HG02571 (cell line): ENCODE measurements around the gene TEX2.
"Not testable (repeated sequence)": the region's sequence is repeated elsewhere in the genome, so short reads cannot be mapped to it uniquely, and the experiment has no call there.

Source experiments
- ATAC-seq: cut with Tn5 transposase; IDR thresholded peaks from one replicate; pipeline ENCODE4 v1.9.1; 2021; ENCODE audit warnings: mild to moderate bottlenecking, moderate library complexity; ENCODE audit not compliant: unreplicated experiment

The TEX2 gene

DNA sequence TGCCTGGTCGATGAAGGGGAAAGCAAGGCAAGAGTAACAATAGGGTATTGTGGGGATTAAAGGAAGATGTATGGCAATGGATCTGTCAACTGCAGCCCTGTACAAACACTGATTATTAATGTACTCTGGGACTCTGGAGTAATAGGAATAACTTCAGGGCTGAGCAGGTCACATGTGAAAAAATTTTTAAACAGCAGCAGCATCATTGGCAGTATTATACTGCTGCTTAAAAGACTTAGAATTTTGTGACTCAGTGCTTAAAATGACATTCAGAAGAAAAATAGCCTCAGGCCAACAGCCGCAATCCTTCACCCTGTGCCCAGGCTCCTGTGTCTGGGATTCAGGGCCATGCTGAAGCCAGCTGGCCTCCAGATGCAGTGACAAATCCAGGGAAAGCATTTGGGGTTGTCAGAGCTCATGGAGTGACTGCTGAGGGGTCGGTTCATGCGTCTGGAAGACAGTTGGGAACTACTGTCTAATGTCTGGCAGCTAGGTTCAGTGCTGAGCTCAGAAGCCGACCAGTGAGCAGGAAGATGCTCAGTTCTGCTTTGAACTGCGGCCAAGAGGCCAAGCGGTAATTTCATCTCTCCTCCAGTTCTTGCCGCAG is 22.2 kb downstream of the TEX2 start:
- no peak for ATAC-seq

DNA sequence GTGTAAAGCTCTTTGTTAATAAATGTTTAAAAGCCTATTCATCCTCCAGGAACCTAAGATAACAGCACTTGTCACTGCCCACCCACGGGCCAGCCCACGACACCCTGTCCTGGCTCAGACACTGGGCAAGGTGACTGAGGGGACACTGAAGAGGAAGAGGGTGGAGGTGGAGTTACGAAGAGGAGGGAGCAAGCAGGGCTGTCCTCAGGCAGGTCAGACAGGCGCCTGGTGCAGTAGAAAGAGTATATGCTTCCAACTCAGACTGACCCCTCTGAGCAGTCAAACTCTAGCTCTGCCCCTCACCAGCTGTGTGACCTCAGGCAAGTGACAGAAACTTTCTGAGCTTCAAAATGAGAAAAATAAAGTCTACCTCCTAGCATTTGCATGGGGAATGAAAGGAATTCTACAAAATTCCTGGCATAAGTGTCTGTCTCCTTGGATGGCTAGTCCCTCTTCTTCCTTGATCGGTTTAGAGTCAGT is 22.8 kb downstream of the TEX2 start:
- no peak for ATAC-seq

DNA sequence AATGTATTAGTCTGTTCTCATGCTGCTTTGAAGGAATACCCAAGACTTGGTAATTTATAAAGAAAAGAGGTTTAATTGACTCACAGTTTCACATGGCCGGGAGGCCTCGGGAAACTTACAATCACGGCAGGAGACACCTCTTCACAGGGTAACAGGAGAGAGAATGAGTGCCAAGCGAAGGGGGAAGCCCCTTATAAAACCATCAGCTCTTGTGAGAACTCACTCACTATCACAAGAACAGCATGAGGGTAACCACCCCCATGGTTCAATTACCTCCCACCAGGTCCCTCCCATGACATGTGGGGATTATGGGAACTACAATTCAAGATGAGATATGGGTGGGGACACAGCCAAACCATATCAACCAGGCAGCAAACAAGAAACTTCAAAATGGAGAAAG is 24.6 kb downstream of the TEX2 start:
- not testable (repeated sequence) for ATAC-seq

DNA sequence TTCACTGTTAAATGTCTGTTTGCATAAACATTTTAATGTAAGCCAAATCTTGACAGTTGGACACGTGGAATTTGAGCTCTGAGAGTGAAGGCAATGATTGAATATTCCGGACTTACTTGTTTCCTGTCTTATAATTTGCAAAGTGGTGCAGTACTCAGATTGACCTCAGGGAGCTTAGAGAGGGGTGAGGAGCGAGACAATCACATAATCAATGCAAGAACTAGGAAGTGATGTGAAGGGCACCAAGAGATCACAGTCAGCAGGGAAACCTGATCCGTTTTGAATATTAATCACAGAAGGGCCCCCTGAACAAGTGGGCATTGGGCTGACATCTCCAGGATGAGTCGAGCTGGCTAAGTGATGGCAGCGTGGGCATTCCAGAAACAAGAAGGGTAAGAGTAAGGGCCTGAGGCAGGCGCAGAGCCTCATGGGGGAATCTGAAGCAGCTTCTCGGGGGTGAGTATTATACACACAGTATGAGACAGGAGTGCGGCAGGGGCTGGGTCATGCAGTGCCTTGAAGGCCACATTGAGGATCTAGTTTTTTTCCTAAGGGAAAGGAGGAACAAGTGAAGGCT is 26.1 kb downstream of the TEX2 start:
- ATAC-seq: no peak

DNA sequence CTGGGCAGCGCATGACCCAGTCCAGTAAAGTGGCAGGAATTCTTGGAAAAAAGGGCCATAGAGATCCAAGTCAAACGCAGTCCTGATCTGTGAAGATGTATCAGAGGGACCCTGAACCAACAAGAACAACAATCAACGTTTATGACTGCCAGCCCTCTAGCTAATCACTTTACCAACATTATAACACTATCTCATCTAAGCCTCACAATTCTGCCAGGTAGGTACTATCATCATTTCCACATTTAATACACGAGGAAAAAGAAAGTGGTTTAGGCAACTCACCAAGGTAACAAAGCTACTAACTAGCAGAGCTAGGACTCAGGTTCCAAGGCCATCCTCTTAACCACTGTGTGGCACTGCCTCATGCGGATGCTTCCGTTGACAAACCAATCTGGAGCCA is 28.1 kb downstream of the TEX2 start:
- no peak for ATAC-seq

DNA sequence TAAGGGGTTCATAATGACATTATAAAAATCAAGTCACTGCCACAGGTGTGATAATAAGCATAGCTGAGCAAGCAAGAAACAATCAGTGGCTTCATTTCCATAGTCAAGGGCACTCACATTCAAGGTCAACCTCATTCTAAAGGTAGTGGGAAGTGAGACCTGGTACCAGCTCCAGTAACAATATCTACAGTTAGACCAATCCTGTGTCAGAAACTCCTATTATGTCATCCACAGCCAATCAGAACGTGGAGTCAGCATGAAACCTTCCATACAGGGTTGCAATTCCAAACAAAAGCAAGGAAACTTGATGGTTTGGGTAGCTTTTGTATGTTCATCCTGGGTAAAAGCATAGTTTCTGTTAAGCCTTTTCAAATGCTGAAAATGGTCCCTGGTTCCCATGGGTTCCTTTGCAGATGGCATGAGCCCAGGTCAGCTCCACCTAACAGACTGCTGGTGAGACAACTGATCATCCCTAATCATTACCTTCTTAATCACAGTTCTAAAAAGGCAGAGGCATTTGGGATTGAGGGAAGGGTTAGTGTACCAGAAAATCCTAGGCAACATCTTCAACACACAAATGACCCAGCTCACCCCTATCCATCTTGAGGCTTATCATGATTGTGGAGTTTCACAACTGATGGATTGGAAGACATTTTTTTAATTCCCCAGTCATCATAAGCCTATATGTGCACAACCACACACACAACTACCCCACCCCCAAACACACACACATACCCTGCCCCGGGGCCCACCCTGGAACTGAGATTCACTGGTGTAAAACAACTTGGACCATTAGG is 30.4 kb downstream of the TEX2 start:
- ATAC-seq: no peak

DNA sequence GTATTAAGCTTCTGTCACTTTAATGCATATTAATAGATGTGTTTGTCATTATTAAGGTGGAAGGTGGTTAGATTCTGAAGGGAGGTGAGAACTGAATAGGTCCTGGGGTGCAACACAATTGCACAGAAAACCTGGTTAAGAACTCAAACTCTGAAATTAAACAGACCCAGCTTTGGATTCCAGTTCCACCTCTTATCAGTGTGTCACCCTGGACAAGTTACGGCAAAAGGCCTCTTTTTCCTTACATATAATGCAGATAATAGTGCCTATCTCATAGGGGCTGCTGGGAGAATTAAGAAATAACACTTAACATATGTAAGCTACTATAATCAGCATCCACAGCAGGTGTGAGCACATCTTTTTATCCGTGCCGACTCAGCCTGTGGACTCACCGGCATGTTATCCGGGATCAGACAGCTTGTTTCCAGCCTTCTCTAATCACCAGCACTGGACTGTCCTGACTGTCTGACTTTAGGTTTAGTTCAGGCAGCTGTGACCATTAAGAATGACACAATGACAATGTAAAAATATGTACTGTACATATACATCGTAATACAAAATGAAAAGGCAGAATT is 31.4 kb downstream of the TEX2 start:
- no peak for ATAC-seq

DNA sequence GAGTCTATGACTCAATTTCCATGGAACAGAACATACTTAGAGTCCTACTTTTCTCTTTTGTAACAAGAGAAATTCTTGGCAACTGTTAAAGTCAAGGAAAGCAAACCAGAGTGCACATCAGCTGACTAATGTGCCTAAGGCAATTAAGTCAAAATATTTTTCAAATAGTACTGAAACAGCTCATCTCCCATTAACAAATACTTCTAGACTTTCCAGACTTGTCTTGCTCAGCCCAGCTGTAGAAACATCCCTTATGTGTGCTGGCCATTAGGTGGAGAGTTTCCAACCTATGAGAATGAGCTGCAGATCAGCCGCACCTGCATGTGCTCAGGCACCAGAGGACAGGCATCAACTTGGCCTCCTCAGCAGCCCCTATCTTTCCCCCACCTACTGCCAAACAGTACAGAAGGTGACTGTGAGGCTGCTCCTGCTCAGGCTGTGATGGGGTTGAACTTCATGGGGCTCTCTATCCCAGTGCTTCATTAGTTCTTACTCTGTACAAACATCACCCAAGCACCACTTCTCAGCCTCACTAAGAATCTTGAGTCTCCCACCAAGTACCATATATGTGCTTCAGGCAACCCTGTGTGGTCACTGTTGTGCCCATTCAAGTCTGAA is 32.2 kb downstream of the TEX2 start:
- no peak for ATAC-seq

DNA sequence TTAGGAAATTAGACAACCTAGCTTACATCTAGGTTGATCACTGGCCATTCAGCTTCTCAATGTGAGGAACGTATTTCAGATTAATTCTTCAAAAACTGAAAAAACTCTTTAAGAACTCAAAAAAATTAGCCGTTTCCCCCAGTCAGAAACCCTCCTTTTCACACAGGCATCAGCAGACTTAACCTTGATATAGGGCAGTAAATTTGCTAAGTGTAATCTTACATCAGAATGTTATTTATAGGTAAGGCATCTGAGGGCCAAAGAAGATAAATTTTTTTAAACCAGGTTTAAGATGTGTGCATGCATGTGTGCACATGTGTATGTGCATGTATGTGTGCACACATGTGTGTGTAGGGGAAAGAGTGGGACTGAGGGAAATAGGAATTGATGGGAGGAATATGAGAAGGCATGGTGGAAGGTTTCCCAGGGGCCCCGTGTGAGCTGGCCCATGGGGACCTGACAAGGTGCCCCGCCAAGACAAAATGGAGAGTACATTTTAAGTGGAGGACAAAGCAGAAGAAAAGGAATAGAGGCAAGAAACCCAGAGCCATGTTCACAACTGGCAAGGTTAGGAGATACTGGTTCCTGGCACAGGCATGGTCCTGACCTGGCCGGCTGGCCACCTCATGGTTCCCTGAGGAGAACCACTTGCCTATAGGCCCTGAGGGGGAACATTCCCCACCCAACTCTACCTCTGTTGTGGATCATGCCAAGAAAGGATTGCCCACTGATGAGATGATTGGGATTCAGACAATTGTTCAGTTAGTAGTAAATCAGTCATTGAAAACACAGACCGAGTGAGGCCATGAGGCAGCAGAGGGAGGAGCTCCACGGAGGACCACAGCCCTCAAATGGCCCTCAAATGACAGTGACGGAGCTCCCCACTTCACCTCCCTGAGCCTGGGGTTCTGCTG is 33.0 kb downstream of the TEX2 start:
- no peak for ATAC-seq

DNA sequence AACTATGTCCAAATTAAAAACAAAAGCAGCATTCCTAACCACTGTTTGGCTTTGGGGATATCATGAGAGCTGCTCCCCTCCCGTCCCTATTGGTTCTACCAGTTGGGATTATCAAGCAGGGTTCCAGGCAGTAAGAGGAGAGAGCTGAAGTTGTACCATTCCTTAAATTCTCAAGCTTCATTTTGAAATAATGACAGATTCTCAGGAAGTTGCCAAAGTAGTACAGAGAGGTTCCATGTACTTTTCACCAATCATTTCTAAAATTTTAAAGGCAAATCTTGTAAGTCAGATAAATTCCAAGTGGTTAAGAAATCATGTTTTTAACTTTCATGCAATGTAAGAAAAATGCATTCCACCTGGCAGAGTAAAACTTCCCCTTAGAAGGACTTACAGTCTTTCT is 36.9 kb downstream of the TEX2 start:
- ATAC-seq: no peak

DNA sequence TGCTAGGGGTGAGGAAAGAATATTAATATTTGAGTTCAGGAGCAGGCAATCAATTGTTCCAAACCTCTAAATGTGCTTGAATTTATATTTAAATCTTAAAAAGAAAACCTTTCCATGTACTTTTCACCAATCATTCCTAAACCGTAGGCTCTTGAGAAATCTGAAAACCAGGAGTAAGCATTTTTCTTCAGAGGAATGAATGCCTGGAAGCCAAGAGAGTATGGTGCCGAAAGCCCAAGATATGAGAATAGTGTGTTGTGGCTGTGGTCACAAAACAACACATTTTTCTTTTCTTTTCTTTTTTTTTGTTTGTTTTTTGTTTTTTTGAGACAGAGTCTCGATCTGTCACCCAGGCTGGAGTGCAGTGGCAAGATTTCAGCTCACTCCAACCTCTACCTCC is 37.6 kb downstream of the TEX2 start:
- ATAC-seq: no peak

DNA sequence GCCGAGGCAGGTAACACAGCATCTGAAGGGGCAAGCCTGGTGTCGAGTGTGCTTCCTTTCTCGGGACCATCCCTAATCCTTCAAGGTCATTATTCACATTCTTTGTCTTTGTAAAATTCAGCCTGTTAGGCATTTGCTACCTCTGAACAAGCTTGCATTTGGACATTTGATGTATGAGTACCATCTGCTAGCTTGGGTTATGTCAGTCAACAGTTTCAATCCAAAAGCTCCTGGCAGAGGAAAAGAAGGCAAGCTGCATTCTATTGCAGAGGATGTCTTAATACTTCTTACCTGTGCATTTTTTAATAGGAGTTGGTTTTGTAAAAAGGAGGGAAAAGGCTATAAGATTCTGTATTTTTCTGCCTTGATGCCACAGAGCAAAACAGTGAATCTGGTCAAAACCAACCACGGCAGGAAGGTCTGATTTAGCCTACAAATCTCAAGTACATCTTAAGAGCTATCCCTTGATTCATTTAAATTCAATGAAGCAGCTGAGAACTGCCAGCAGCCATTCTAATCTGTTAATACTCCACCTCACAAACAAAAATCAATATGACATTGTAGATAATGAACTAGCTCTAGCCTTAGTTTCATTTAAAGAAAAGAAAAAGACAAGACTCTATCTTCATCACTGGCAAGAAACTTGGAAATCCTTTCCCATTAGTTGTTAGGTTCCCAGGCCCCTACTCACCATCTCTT is 39.0 kb downstream of the TEX2 start:
- ATAC-seq: no peak

DNA sequence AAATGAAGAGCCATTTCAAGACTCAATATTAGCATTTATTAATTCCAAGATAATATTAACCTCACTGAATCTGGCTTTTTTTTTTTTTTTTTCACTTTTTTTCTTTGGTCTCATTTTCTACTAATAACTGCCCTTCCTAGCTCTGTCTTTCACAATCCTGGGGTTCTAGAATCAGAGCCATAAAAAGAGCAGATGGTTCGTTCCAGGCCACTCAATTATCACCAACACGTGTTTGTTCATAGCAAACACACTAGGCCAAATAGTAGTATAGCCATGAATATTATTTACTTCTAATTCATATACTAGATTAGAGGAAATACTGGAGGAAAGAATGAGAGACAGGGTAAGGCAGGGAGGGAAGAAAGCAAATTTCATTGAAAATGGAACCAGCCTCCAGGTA is 39.8 kb downstream of the TEX2 start:
- ATAC-seq: no peak

DNA sequence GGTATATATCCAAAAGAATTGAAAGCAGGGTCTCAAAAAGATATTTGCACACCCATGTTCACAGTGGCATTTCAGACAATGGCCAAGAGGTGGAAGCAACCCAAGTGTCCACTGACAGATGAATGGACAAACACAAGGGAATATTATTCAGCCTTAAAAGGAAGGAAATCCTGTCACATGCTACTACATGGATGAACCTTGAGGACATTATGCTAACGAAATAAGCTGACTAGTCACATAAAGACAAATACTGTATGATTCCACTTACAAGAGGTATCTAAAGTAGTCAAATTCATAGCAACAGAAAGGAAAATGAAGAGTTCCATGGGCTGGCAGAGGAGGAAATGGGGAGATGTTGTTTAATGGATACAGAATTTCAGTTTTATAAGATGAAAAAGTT is 41.4 kb downstream of the TEX2 start:
- no peak for ATAC-seq

DNA sequence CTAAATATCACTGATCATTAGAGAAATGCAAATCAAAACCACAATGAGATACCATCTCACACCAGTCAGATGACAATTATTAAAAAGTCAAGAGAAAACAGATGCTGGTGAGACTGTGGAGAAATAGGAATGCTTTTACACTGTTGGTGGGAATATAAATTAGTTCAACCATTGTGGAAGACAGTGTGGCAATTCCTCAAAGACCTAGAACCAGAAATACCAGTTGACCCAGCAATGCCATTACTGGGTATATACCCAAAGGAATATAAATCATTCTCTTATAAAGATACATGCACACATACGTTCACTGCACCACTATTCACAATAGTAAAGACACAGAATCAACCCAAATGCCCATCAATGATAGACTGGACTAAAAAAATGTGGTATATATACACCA is 42.5 kb downstream of the TEX2 start:
- not testable (repeated sequence) for ATAC-seq

DNA sequence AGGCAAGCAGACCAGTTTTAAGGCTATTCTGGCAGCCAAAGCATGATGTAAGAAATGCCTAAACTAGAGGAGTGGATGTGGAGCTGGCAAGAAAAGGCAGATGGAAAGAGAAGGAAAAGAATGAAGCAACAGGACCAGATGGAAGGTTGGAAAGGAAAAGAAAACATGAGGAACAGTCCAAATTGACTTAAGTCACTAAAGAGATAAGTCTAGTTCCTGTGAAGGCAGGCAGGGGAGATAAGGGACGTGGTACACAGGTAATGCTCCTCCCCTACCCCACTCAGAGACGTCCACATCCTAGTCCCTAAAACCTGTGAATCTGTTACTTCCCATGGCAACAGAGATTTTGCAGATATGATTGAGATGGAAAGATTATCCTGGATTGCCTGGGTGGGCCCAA is 43.5 kb downstream of the TEX2 start:
- no peak for ATAC-seq

DNA sequence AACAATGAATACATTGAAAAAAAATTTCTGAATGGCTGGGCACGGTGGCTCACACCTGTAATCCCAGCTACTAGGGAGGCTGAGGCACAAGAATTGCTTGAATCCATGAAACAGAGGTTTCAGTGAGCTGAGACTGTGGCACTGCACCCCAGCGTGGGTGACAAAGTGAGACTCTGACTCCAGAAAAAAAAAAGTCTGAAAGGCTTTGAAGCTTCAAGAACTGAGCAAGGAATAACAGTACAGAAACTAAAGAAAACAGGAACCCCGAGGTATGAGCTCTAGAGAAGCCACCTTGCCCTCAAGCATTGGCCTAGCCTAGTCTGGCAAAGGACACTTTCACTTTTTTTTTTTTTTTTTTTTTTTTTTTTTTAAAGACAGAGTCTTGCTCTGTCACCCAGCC is 45.0 kb downstream of the TEX2 start:
- ATAC-seq: no peak

DNA sequence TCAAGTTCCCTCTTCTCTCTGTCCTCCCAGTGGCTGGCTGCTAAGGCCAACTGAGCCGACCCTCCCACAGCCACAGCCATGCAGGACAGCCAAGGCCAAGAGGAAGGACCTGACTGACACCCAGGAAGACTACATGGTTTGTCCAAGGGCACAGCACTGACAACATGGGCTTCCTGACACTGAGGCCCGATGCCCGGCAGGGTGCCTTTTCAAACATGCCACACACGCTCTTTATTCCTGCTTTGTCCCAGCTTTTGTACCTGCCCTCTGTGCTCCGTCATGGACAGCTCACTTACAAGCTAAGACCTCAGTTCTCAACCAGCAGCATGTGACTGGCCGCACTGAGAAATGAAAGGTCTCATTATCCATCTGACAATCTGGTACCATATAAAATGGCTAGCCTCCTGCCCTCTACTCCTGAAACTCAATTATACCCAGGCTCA is 45.8 kb downstream of the TEX2 start:
- no peak for ATAC-seq

DNA sequence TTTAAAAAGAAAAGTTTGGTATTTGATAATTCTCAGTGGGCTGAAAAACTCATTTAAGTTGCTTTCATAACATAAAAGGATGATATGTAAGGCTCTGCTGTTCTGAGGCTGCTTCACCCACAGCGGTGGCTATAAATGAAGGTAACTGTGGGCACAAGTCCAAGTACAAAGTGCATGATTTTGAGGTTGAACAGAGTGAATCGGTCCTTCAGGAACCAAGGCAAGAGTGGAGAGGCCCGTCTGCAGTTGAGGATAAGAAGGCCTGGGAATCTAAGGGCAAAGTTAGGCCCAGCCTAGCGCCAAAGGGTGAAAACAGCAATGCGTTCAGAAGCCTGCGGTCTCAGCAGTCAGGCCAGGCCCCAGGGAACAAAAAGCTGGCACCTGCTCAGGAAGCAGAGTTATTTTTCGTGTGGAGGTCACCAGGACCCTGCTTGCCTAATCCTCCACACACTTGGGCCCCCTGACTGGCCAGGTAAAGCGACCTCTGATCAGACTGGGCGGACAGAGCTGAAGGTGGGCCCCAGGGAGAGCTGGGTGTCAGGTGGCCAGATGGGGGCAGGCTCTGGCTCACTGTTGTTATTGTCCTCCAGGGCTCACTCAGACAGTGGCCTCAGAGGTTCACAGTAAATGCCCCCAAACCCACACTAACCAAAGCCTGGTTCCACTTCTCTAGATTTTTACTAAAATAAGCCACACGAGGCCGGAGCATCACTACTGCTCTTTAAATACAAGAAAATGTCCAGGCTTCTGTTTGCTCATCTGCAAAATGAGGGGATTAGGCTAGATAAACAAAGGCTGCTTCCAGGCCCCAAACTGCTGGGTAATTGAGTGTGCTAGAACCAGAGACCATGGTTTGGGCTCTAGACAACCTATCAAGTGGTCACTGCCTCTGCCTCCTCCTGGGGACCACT is 46.5 kb downstream of the TEX2 start:
- no peak for ATAC-seq
